Measurements from ENCODE around the gene KCNAB1.

The KCNAB1 gene

DNA sequence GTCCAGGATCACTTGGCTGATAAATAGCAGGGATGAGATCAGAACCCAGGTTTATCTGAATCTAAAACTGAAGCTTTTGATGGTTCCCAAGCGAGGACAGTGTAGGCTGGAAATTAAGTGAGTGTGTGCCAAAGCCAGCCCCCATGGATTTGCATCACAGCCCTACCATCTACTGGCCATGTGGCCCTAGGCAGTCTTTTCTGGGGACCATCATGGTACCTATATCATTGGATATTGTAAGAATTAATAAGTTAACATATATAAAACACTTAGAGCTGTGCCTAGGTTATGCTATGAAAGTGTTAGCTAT lies 467.3 kb downstream of the KCNAB1 start:
- DNase-seq: no peak

Data from NCI-H2227 treated with DMSO at 0.1 percent for 48 hours (cell line).